ENCODE data around the gene UBTF. TPM values are rescaled to one million over a fixed set of nuclear protein-coding genes. Genes with fewer than 3 reads are reported as not detected.

Gene UBTF
- total RNA-seq, 5 donors from 2014 or later (not counting 1 experiment from before 2014, with no cell fraction given), result 162 to 228 (median 213) TPM

- Mint-ChIP-seq H3K36me3 (no peaks in the 10 kb centered on the region), H3K27ac (peak overlapping the region in 1 of 2 donors; percentile 66), H3K9me3 (no peaks in the 10 kb centered on the region), H3K4me1 (peaks cover 9 to 15% (median 13%) of the 10 kb centered on the region in 3 donors), H3K27me3 (no peaks in the 10 kb centered on the region), H3K4me3 (no peak overlapping the region)
- Histone ChIP-seq H3K27ac (ENCODE audit: low read length) (no peak overlapping the region), H3K36me3 (ENCODE audit: control insufficient read depth in 2 of 2, extremely low read depth in 1 of 2, insufficient read depth in 1 of 2, low read length in 1 of 2) (peaks cover 0 to 4% of the 10 kb centered on the region in 2 donors), H3K4me3 (ENCODE audit: control insufficient read depth in 1 of 2, extremely low read depth in 1 of 2, low read length in 1 of 2) (no peak overlapping the region), H3K4me1 (ENCODE audit: control insufficient read depth in 1 of 2, extremely low read depth in 1 of 2, insufficient read depth in 2 of 2, low read length in 2 of 2) (peaks cover 0 to 12% of the 10 kb centered on the region in 2 experiments), H3K27me3 (replicated peaks in 1 of 2; ENCODE audit: control insufficient read depth in 2 of 2, extremely low read depth in 1 of 2, insufficient read depth in 2 of 2, low read length in 1 of 2) (no peaks in the 10 kb centered on the region), H3K9me3 (no peaks in the 10 kb centered on the region)
- DNase-seq, result no peak
- POLR2A ChIA-PET, result no interaction called here
- CTCF ChIA-PET, result interaction anchor here in 1 of 2 donors (0.7 kb wide), 1 partner anchor 162 kb away, joined by 4 read pairs; no protein-coding TSS in a partner anchor
- ATAC-seq (replicated peaks in 1 of 4), result no peak
- WGBS (ENCODE audit: insufficient coverage), result 88% methylated on average over 2 of the region's 5 CpGs
Observed at GRCh38 chr17:44170135-44170498, 49.4 kb downstream of the UBTF start.

DNA sequence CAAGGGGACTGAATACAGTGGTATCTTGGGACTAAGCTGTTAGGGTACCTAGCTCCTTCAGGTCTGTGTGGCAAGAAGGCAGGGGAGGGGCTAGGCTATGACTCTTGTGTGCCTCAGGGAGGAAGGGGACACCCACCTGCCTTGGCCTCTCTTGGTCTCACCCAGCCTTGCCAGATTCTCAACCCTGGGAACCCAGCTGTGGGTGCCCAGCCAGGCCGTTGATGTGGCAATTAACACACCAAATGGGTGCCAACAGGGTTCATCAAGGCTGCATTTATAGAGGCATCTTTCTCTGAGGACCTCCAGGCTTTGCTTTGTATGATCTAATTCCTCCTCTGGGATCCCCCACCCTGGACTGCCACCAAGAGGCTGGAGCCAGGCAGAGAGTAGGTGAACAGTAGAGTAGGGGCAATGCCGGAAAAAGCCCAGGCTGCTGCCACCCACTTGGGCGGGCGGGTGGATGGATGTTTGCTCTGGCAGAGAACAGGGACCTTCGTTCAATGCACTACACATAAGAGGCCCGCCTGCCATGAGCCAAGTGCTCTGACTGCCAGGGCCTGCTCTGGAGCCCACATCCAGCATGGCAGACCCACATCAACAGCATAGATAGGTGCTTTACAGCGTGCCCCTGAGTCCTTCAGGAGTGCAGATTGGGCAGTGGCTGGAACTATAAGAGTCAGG lies 52.2 kb downstream of the UBTF start:
- ATAC-seq (replicated peaks in 1 of 4), result no peak
- WGBS (ENCODE audit: insufficient coverage), result 82% methylated on average over 3 of the region's 7 CpGs

DNA sequence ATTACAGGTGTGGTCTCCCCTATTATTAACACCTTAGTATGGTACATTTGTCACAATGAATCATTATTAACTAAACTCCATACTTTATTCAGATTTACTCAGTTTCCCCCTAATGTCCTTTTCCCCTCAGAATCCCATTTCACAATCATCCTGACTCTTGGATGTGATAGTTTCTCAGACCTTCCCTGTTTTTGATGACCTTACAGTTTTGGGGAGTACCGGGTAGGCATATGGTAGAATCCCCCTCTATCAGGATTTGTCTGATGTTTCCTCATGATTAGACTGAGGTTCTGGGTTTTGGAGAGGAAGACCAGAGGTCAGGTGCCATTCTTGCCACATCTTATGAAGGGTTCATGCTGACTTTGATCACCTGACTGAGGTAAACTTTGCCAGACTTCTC lies 55.0 kb downstream of the UBTF start:
- ChIA-PET CTCF (no interaction called here), POLR2A (no interaction called here)
- ATAC-seq (replicated peaks in 1 of 4) (no peak), DNase-seq (no peak)
- Mint-ChIP-seq H3K36me3 (no peaks in the 10 kb centered on the region), H3K27me3 (no peaks in the 10 kb centered on the region), H3K9me3 (no peaks in the 10 kb centered on the region), H3K4me1 (peaks cover 11 to 15% (median 13%) of the 10 kb centered on the region in 3 donors), H3K27ac (no peak overlapping the region), H3K4me3 (no peak overlapping the region)
- Histone ChIP-seq H3K27ac (ENCODE audit: low read length) (no peak overlapping the region), H3K27me3 (replicated peaks in 1 of 2; ENCODE audit: control insufficient read depth in 2 of 2, extremely low read depth in 1 of 2, insufficient read depth in 2 of 2, low read length in 1 of 2) (no peaks in the 10 kb centered on the region), H3K9me3 (no peaks in the 10 kb centered on the region), H3K4me3 (ENCODE audit: control insufficient read depth in 1 of 2, extremely low read depth in 1 of 2, low read length in 1 of 2) (no peak overlapping the region), H3K36me3 (ENCODE audit: control insufficient read depth in 2 of 2, extremely low read depth in 1 of 2, insufficient read depth in 1 of 2, low read length in 1 of 2) (no peaks in the 10 kb centered on the region), H3K4me1 (ENCODE audit: control insufficient read depth in 1 of 2, extremely low read depth in 1 of 2, insufficient read depth in 2 of 2, low read length in 2 of 2) (peaks cover 0 to 11% of the 10 kb centered on the region in 2 experiments)
- WGBS (ENCODE audit: insufficient coverage), result no CpG with 5 or more reads among the region's 1 CpG

More for the DNA sequence above, 52.2 kb downstream of the UBTF start:
- no peaks in the 10 kb centered on the region for H3K36me3 Mint-ChIP-seq
- no peak overlapping the region for H3K27ac Mint-ChIP-seq
- POLR2A ChIA-PET, result interaction anchor here (0.5 to 0.7 kb wide), 3 partner anchors 19 to 894 kb away, joined by 3 to 8 read pairs (median 5); partner anchors contain the start of gene NMT1 (in 1 of the 2)
- H3K4me3 ChIP-seq (ENCODE audit: control insufficient read depth in 1 of 2, extremely low read depth in 1 of 2, low read length in 1 of 2), result no peak overlapping the region
- peaks cover 9 to 15% (median 13%) of the 10 kb centered on the region in 3 donors for H3K4me1 Mint-ChIP-seq
- no peak overlapping the region for H3K4me3 Mint-ChIP-seq
- no peaks in the 10 kb centered on the region for H3K9me3 Mint-ChIP-seq
- H3K27ac ChIP-seq (ENCODE audit: low read length), result no peak overlapping the region
- H3K27me3 Mint-ChIP-seq, result no peaks in the 10 kb centered on the region
- CTCF ChIA-PET, result interaction anchor here in 1 of 2 donors (0.7 to 1.3 kb wide), 2 partner anchors 18 to 223 kb away, joined by 4 read pairs; no protein-coding TSS in a partner anchor
- no peak for DNase-seq
- no peaks in the 10 kb centered on the region for H3K9me3 ChIP-seq
- peaks cover 0 to 12% of the 10 kb centered on the region in 2 experiments for H3K4me1 ChIP-seq (ENCODE audit: control insufficient read depth in 1 of 2, extremely low read depth in 1 of 2, insufficient read depth in 2 of 2, low read length in 2 of 2)
- H3K36me3 ChIP-seq (ENCODE audit: control insufficient read depth in 2 of 2, extremely low read depth in 1 of 2, insufficient read depth in 1 of 2, low read length in 1 of 2), result no peaks in the 10 kb centered on the region
- H3K27me3 ChIP-seq (replicated peaks in 1 of 2; ENCODE audit: control insufficient read depth in 2 of 2, extremely low read depth in 1 of 2, insufficient read depth in 2 of 2, low read length in 1 of 2), result no peaks in the 10 kb centered on the region

DNA sequence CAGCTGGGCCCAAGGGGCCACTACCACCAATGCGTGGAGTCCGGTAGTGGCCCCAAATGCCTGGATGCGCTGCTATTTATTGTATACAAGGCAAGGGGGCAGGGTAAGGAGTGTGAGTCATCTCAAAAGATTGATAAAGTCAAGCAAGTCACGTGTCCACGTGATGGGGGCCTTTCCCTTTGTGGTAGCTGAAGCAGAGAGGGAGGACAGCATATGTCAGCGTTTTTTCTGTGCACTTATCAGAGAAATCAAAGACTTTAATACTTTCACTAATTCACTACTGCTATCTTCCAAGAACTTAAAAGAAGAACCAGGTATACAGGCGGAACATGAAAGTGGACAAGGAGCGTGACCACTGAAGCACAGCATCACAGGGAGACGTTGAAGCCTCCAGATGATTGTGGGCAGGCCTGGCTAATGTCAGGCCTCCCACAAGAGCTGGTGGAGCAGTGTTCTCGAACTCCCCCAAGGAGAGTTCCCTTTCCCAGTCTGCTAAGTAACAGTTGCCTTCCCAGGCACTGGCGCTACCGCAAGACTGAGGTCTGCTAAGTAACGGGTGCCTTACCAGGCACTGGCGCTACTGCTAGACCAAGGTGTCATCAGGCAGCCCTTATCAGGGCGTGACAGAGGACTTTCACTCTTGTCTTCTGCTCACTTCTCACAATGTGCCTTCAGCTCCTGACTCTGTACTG lies 59.8 kb downstream of the UBTF start:
- 77% methylated on average over 9 of the region's 15 CpGs for WGBS (ENCODE audit: insufficient coverage)
- Mint-ChIP-seq H3K4me3 (no peak overlapping the region), H3K9me3 (no peaks in the 10 kb centered on the region), H3K27me3 (no peaks in the 10 kb centered on the region), H3K27ac (peak overlapping the region in 1 of 2 donors; percentile 70), H3K36me3 (no peaks in the 10 kb centered on the region), H3K4me1 (peaks cover 0 to 6% (median 5%) of the 10 kb centered on the region in 3 donors)
- Histone ChIP-seq H3K27me3 (replicated peaks in 1 of 2; ENCODE audit: control insufficient read depth in 2 of 2, extremely low read depth in 1 of 2, insufficient read depth in 2 of 2, low read length in 1 of 2) (peaks cover 0 to under 1% of the 10 kb centered on the region in 2 experiments), H3K36me3 (ENCODE audit: control insufficient read depth in 2 of 2, extremely low read depth in 1 of 2, insufficient read depth in 1 of 2, low read length in 1 of 2) (peaks cover 0 to 2% of the 10 kb centered on the region in 2 donors), H3K4me1 (ENCODE audit: control insufficient read depth in 1 of 2, extremely low read depth in 1 of 2, insufficient read depth in 2 of 2, low read length in 2 of 2) (peaks cover 0 to 2% of the 10 kb centered on the region in 2 experiments), H3K27ac (ENCODE audit: low read length) (no peak overlapping the region), H3K9me3 (no peaks in the 10 kb centered on the region), H3K4me3 (ENCODE audit: control insufficient read depth in 1 of 2, extremely low read depth in 1 of 2, low read length in 1 of 2) (no peak overlapping the region)
- ChIA-PET POLR2A (no interaction called here), CTCF (no interaction called here)
- peak; percentile 42 to 64 (median 56) for ATAC-seq (replicated peaks in 1 of 4)
- DNase-seq, result peak in 10 of 35 experiments; percentile 7 to 39 (median 18)

- peaks cover 0 to 4% of the 10 kb centered on the region in 2 donors for H3K36me3 ChIP-seq (ENCODE audit: control insufficient read depth in 2 of 2, extremely low read depth in 1 of 2, insufficient read depth in 1 of 2, low read length in 1 of 2)
- no peak for ATAC-seq (replicated peaks in 1 of 4)
- WGBS (ENCODE audit: insufficient coverage), result 100% methylated on average over 1 of the region's 2 CpGs
- H3K4me3 ChIP-seq (ENCODE audit: control insufficient read depth in 1 of 2, extremely low read depth in 1 of 2, low read length in 1 of 2), result no peak overlapping the region
- no peaks in the 10 kb centered on the region for H3K27me3 Mint-ChIP-seq
- CTCF ChIA-PET, result no interaction called here
- DNase-seq, result no peak
- no peaks in the 10 kb centered on the region for H3K36me3 Mint-ChIP-seq
- no peak overlapping the region for H3K4me3 Mint-ChIP-seq
- no peaks in the 10 kb centered on the region for H3K9me3 Mint-ChIP-seq
- H3K27ac Mint-ChIP-seq, result no peak overlapping the region
- POLR2A ChIA-PET, result no interaction called here
- H3K4me1 ChIP-seq (ENCODE audit: control insufficient read depth in 1 of 2, extremely low read depth in 1 of 2, insufficient read depth in 2 of 2, low read length in 2 of 2), result peaks cover 0 to 2% of the 10 kb centered on the region in 2 experiments
- H3K9me3 ChIP-seq, result no peaks in the 10 kb centered on the region
- H3K4me1 Mint-ChIP-seq, result peaks cover 0 to 6% (median 5%) of the 10 kb centered on the region in 3 donors
- H3K27ac ChIP-seq (ENCODE audit: low read length), result no peak overlapping the region
- peaks cover 0 to 2% of the 10 kb centered on the region in 2 experiments for H3K27me3 ChIP-seq (replicated peaks in 1 of 2; ENCODE audit: control insufficient read depth in 2 of 2, extremely low read depth in 1 of 2, insufficient read depth in 2 of 2, low read length in 1 of 2)
Observed at GRCh38 chr17:44155488-44155887, 64.0 kb downstream of the UBTF start.

Measured in T-cell (primary cell).